Aorta (tissue), 5 donors: ENCODE results near the gene PEA15. TPM values are rescaled to one million over a fixed set of nuclear protein-coding genes. Genes with fewer than 3 reads are reported as not detected.

Experiments used
- ATAC-seq: fragments of 200-7000 bp; cut with Tn5 transposase; one replicate; pipeline ENCODE4 v1.9.1; 2022; ENCODE audit warnings: moderate library complexity; ENCODE audit not compliant: low FRiP score
- DNase-seq, 2 donors: peaks; one replicate each; pipeline ENCODE4 v3.0.0-alpha.2; 2020
- H3K27ac ChIP-seq, 2 donors: one replicate each; pipeline ENCODE4 v1.5.1; 2013; ENCODE audit warnings: low read length in 2 of 2, mild to moderate bottlenecking in 2 of 2, moderate library complexity in 2 of 2, control low read depth in 1 of 2, inconsistent platforms in 1 of 2, low read depth in 1 of 2
- H3K27me3 ChIP-seq, 2 donors: one replicate each; pipeline ENCODE4 v1.6.1; 2013; ENCODE audit warnings: control low read depth in 1 of 2, low read length in 1 of 2, mild to moderate bottlenecking in 1 of 2, moderate library complexity in 1 of 2; ENCODE audit not compliant: insufficient read depth in 2 of 2, control insufficient read depth in 1 of 2
- H3K36me3 ChIP-seq, 2 donors: one replicate each; pipeline ENCODE4 v1.6.1; 2013; ENCODE audit warnings: control low read depth in 1 of 2, low read length in 1 of 2, mild to moderate bottlenecking in 1 of 2; ENCODE audit not compliant: insufficient read depth in 2 of 2, control insufficient read depth in 1 of 2
- H3K4me1 ChIP-seq, 2 donors: one replicate each; pipeline ENCODE4 v1.6.1; 2013; ENCODE audit warnings: low read length in 2 of 2, control low read depth in 1 of 2, mild to moderate bottlenecking in 1 of 2, moderate library complexity in 1 of 2; ENCODE audit not compliant: insufficient read depth in 2 of 2, control insufficient read depth in 1 of 2
- H3K4me3 ChIP-seq, 2 donors: one replicate each; pipeline ENCODE4 v1.5.1; 2013; ENCODE audit warnings: low read length in 2 of 2, control low read depth in 1 of 2, mild to moderate bottlenecking in 1 of 2
- H3K9me3 ChIP-seq: one replicate; pipeline ENCODE4 v1.6.1; 2013; ENCODE audit warnings: mild to moderate bottlenecking, low read length; ENCODE audit not compliant: control insufficient read depth
- WGBS, 2 donors: extraction: QIAGEN DNeasy Blood & Tissue Kit; methylation state at CpG; one replicate each; pipeline ENCODE4 v1.1.7; 2013; 5-methylcytosine and 5-hydroxymethylcytosine counted together
- intact Hi-C, 2 donors: fragments of 100-400 bp; cut with DNase I; formaldehyde crosslinking; loops; one replicate each; pipeline versions ENCODE4 v1.14.2 to v1.15.0; 2022
- polyA plus RNA-seq, 2 donors: library from polyadenylated mRNA; stranded (reverse); fragments of 200-250 nt; gene quantifications; one replicate each; pipeline ENCODE4 v1.2.3, GENCODE V29; 2013
- total RNA-seq, 2 donors: library from RNA; stranded (reverse); fragmentation: NEBNext Ultra II Directional; extraction: Animal tissue kit (Norgen Biotek cat#: 25700); gene quantifications; one replicate each; pipeline ENCODE4 v1.2.1, GENCODE V29; 2021
- donor health status: healthy with polysubstance abuse.
- donor health status: Bipolar disorder and iron deficiency.
- donor health status: DM: no; HTN: no; CAD: no.
- donor health status: DM: no; HTN: no; CAD: no.
- donor health status: DM: yes; HTN: yes; CAD: no.

Gene PEA15
- total and polyA plus RNA-seq, 4 donors = 258 to 350 (median 305) TPM

DNA sequence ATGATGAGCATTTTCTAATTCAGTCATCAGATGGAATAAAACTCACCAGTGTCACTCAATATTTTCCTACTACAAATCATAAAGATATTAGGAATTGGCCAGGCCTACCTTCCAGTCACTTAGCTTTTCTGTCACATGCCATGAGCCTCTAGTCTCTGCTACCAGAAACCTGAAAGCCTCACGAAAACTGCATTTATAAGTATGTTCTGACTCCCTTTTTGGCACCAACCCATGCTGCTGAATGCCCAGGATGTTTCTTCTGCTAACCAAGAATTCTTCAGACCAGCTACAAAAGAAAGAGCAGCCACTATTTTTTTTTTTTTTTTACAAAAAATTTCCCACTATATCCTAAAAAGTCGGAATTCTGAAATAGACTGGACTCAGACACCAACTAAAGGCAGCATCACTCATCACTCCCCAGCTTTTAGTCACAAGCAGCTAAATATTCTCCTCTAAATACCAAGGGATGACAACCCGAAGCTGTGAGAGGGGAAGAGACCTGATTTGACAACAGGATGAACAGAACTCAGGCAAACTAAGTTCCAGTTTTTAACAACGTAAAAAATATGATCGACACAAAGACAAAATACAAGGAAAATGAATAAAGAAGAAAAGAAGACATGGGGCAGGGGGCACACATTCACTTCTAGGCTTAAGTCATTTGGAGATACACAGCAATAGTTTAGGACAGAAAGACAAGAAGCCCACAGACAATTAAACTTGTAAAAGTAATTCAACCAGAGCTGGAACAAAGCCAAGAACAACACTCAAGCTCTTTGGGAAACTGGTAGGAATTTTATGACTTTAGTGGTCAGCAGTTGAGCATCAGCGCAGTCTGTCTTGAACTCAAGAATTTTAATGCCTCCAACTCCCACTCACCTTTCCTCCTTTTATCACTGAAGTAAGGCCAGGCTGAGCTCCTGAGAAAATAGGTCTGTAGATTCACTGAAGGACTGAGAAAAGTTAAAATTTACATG, 55.5 kb downstream of the PEA15 start:
- Histone ChIP-seq H3K9me3 (no peaks in the 10 kb centered on the region), H3K4me3 (peak overlapping the region; percentile 69 to 93), H3K36me3 (no peaks in the 10 kb centered on the region), H3K27ac (peak overlapping the region in 1 of 2 donors; percentile 37), H3K4me1 (peaks cover 0 to 7% of the 10 kb centered on the region in 2 donors), H3K27me3 (no peaks in the 10 kb centered on the region)
- DNase-seq (no peak), ATAC-seq (no peak)
- intact Hi-C loops = loop anchor here in 1 of 2 donors (5.0 kb wide), 2 partner anchors 53 to 163 kb away; partner anchors contain the start of genes IGSF8 and PEA15
- WGBS, 2 donors = 9 to 11% methylated on average over 6 of the region's 6 CpGs

GRCh38 chr1:160261556-160261892, 56.3 kb downstream of the PEA15 start:
- WGBS, 2 donors = 0% methylated on average over 8 of the region's 8 CpGs

DNA sequence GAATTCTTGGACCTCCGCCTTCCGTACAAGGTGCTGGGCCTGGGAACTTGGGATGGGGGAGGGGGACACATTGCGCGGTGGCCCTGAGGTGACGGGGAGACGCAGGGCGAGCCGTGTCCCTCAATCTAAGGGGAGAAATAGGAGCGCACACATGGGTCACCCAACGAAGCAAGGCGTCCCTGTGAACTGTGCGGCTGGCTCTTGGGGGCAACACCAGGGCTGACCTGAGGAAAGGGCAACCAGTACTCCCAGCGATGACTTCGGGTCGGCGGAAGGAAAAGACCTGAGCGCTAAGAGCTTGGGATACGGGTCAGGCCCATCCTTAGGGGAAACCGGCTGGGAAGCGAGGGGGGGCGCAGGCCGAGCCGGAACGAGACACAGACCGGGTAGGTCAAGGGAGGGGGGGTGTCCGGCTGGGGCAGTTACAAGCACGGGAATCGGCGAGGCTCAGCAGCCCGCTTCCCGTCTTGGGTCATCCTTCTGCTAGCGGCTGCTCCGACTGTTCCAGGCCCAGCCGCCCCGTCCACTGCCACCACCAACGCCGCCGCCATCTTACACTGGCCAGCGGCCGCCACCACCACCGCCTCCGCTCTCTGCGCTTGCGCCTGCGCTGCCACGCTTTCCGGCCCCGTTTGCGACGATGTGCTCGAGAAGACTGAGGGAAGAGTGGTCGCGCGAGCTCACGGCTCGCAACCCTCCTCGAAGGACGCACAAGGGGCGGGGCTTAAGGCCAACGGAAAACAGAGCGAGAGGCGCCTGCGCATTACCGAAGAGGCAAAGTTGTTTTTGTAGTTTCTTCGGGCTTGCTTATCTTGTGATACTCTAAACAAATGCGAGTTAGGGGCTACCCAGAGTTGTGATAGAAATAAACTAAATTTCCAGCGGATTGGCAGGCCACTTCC, 57.0 kb downstream of the PEA15 start, which contains the start of gene DCAF8:
DCAF8 (minus strand) TSS at position 657 of the 902 bp plus-strand sequence. CDS start 18,541 bp downstream, outside the sequence.
- peak; percentile 99 for ATAC-seq
- Histone ChIP-seq H3K4me3 (peak within 1 kb of the TSS; percentile 69 to 93), H3K27ac (peak within 1 kb of the TSS; percentile 72 to 87), H3K9me3 (no peaks in the 10 kb centered on the region), H3K4me1 (peaks cover 0 to 7% of the 10 kb centered on the region in 2 donors), H3K36me3 (no peaks in the 10 kb centered on the region), H3K27me3 (no peaks in the 10 kb centered on the region)
- 0% methylated on average over 59 to 67 of the region's 67 CpGs for WGBS, 2 donors
- peak; percentile 99 to 100 for DNase-seq
- intact Hi-C loops = loop anchor here in 1 of 2 donors (2.0 to 5.0 kb wide), 3 partner anchors 23 to 165 kb away; partner anchors contain the start of genes IGSF8, PEA15 and PEX19

More at GRCh38 chr1:160261556-160261892, 56.3 kb downstream of the PEA15 start:
- H3K4me1 ChIP-seq = peaks cover 0 to 7% of the 10 kb centered on the region in 2 donors
- H3K9me3 ChIP-seq = no peaks in the 10 kb centered on the region
- H3K36me3 ChIP-seq = no peaks in the 10 kb centered on the region
- DNase-seq (no peak), ATAC-seq (peak; percentile 55)
- peak overlapping the region in 1 of 2 donors; percentile 87 for H3K27ac ChIP-seq
- peak overlapping the region; percentile 69 to 93 for H3K4me3 ChIP-seq
- intact Hi-C loops = loop anchor here in 1 of 2 donors (5.0 kb wide), 2 partner anchors 54 to 164 kb away; partner anchors contain the start of genes IGSF8 and PEA15
- no peaks in the 10 kb centered on the region for H3K27me3 ChIP-seq

DNA sequence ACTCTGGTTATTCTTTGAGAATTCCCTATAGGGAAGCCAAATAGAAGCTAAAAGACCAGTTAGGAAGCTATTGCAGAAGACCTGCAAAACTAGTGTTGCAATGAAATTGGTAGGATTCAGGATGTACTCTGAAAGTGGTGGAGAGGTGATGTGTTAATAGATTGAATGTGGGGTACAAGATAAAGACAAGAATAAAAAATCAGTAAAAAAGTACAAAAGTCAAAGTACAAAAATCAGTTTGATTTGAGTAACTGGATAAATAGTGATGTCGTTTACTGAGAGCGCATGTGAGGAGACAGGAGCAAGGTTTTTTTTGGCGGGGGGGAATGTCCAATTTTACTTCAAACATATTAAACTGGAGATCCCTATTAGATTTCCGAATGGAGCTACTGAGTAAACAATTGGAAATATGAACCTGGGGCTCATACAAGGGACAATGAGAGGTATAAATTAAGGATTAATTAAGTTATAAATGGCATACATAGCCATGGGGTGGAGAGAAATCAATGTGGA, 59.7 kb downstream of the PEA15 start:
- intact Hi-C loops = loop anchor here in 1 of 2 donors (5.0 kb wide), 2 partner anchors 58 to 168 kb away; partner anchors contain the start of genes IGSF8 and PEA15
- H3K4me3 ChIP-seq = no peak overlapping the region
- no peak for ATAC-seq

More for the DNA sequence above, 59.7 kb downstream of the PEA15 start:
- Histone ChIP-seq H3K9me3 (no peaks in the 10 kb centered on the region), H3K4me1 (peaks cover 0 to 7% of the 10 kb centered on the region in 2 donors), H3K27ac (no peak overlapping the region), H3K27me3 (no peaks in the 10 kb centered on the region), H3K36me3 (no peaks in the 10 kb centered on the region)
- DNase-seq = no peak
- 77 to 81% methylated on average over 4 of the region's 4 CpGs for WGBS, 2 donors

Other genes with a start within 250 kb of the PEA15 start
- gene PIGM, start 173.4 kb upstream of the PEA15 start, total RNA-seq = 1 to 10 TPM; 5.3 to 6.7 TPM
- gene PIGM, start 173.4 kb upstream of the PEA15 start, polyA plus RNA-seq = 1 to 10 TPM; 1.3 to 3.6 TPM
- under 1 TPM; 0.10 to 0.24 TPM for gene KCNJ10, start 135.2 kb upstream of the PEA15 start, total RNA-seq
- under 1 TPM in 1 of 2 donors, not detected in 1; 0.63 TPM for gene KCNJ10, start 135.2 kb upstream of the PEA15 start, polyA plus RNA-seq
- gene KCNJ9, start 123.8 kb upstream of the PEA15 start, total RNA-seq = not detected
- not detected for gene KCNJ9, start 123.8 kb upstream of the PEA15 start, polyA plus RNA-seq
- 10 to 100 TPM; 29.5 to 33.5 TPM for gene IGSF8, start 106.8 kb upstream of the PEA15 start, total RNA-seq
- 10 to 100 TPM; 10.5 to 48.0 TPM for gene IGSF8, start 106.8 kb upstream of the PEA15 start, polyA plus RNA-seq
- gene ATP1A2, start 89.6 kb upstream of the PEA15 start, total RNA-seq = 10 to 100 TPM; 24.8 to 27.7 TPM
- 10 to 100 TPM; 15.3 to 26.9 TPM for gene ATP1A2, start 89.6 kb upstream of the PEA15 start, polyA plus RNA-seq
- gene ATP1A4, start 53.8 kb upstream of the PEA15 start, total RNA-seq = under 1 TPM in 1 of 2 donors, not detected in 1; 0.19 TPM
- gene ATP1A4, start 53.8 kb upstream of the PEA15 start, polyA plus RNA-seq = under 1 TPM in 1 of 2 donors, not detected in 1; 0.36 TPM
- 1 to 10 TPM; 1.6 to 4.4 TPM for gene CASQ1, start 14.8 kb upstream of the PEA15 start, total RNA-seq
- gene CASQ1, start 14.8 kb upstream of the PEA15 start, polyA plus RNA-seq = 10 to 100 TPM in 1 of 2 donors, 1 to 10 TPM in 1; 3.5 to 15.2 TPM
- gene DCAF8, start 57.2 kb downstream of the PEA15 start, total RNA-seq = 100 to 1,000 TPM; 134 to 152 TPM
- 100 to 1,000 TPM in 1 of 2 donors, 10 to 100 TPM in 1; 39.2 to 128 TPM for gene DCAF8, start 57.2 kb downstream of the PEA15 start, polyA plus RNA-seq
- 10 to 100 TPM; 44.8 to 55.1 TPM for gene PEX19, start 79.7 kb downstream of the PEA15 start, total RNA-seq
- gene PEX19, start 79.7 kb downstream of the PEA15 start, polyA plus RNA-seq = 10 to 100 TPM; 32.2 to 32.3 TPM
- gene COPA, start 137.9 kb downstream of the PEA15 start, total RNA-seq = 100 to 1,000 TPM; 174 to 193 TPM
- gene COPA, start 137.9 kb downstream of the PEA15 start, polyA plus RNA-seq = 10 to 100 TPM; 44.5 to 91.6 TPM
- gene NCSTN, start 138.0 kb downstream of the PEA15 start, total RNA-seq = 10 to 100 TPM; 56.4 to 67.3 TPM
- 10 to 100 TPM; 17.0 to 49.7 TPM for gene NCSTN, start 138.0 kb downstream of the PEA15 start, polyA plus RNA-seq
- gene NHLH1, start 161.7 kb downstream of the PEA15 start, total RNA-seq = under 1 TPM; 0.13 to 0.24 TPM
- gene NHLH1, start 161.7 kb downstream of the PEA15 start, polyA plus RNA-seq = not detected
- gene VANGL2, start 195.2 kb downstream of the PEA15 start, total RNA-seq = 1 to 10 TPM; 1.3 to 4.4 TPM
- under 1 TPM; 0.26 to 0.50 TPM for gene VANGL2, start 195.2 kb downstream of the PEA15 start, polyA plus RNA-seq